Measurements from ENCODE around the gene CPD.

DNA sequence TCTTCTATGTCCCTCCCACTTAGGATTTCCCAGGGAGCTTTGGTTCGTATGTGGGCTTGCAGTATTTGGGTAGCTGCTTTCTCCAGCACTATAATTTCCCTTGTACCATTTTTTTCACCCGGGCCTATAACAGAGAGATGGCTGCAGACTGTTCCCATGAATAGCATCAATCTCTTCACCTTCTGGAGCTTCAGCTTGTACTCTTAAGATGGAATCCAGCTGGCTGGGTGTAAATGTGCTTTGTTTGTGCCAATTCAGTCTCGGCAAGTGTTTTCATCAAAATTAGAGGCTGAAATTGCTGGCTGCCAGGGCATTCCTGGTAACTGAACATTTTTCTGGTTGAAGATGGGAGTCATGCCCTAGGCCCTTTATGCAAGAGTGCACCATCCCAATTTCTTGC, 12.2 kb upstream of the CPD start:
- TF ChIP-seq, protein P1, sequence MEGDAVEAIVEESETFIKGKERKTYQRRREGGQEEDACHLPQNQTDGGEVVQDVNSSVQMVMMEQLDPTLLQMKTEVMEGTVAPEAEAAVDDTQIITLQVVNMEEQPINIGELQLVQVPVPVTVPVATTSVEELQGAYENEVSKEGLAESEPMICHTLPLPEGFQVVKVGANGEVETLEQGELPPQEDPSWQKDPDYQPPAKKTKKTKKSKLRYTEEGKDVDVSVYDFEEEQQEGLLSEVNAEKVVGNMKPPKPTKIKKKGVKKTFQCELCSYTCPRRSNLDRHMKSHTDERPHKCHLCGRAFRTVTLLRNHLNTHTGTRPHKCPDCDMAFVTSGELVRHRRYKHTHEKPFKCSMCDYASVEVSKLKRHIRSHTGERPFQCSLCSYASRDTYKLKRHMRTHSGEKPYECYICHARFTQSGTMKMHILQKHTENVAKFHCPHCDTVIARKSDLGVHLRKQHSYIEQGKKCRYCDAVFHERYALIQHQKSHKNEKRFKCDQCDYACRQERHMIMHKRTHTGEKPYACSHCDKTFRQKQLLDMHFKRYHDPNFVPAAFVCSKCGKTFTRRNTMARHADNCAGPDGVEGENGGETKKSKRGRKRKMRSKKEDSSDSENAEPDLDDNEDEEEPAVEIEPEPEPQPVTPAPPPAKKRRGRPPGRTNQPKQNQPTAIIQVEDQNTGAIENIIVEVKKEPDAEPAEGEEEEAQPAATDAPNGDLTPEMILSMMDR (IDR thresholded peaks at IDR 0.05; ENCODE audit: insufficient read depth, low read length, poor library complexity, severe bottlenecking), result no peak
- no peak for TF ChIP-seq EZH2phosphoT487 (conservative IDR thresholded peaks at IDR 0.05; ENCODE audit: low read length)
